IMR-90 (cell line): ENCODE results near the gene STK32A. TPM values are rescaled to one million over a fixed set of nuclear protein-coding genes. Genes with fewer than 3 reads are reported as not detected.

Experiments
- ATAC-seq: fragments of 200-7000 bp; cut with Tn5 transposase; 2 replicates; pipeline ENCODE4 v1.9.1; 2020; ENCODE audit warnings: low read depth, mild to moderate bottlenecking, moderate library complexity
- BruUV-seq: library from RNA; stranded (reverse); fragments of 400-500 nt; replicated peaks from 2 replicates; lab custom pipeline; 2021; lab: Mats Ljungman, UMichigan
- CTCF ChIA-PET: fragments of 300-600 bp; formaldehyde crosslinking; extraction: SDS; loops from one replicate; lab custom pipeline; 2021; ENCODE audit warnings: antibody characterized with exemption; lab: Yijun Ruan, JAX
- POLR2A ChIA-PET: fragments of 300-600 bp; sonication (Branson Sonifier 250); formaldehyde crosslinking; loops from one replicate; lab custom pipeline; 2022; ENCODE audit warnings: antibody characterized with exemption; ENCODE audit not compliant: unreplicated experiment; lab: Charles Lee
- DNase-seq: peaks from one replicate; pipeline ENCODE4 v3.0.0; 2013
- H2AFZ ChIP-seq: replicated peaks from 2 replicates; pipeline ENCODE3; 2013; ENCODE audit warnings: low read length, mild to moderate bottlenecking; ENCODE audit not compliant: poor library complexity
- H2AK5ac ChIP-seq: 2 replicates; pipeline ENCODE4 v1.6.1; 2013; ENCODE audit warnings: low read depth, low read length, inconsistent platforms
- H2AK9ac ChIP-seq: replicated peaks from 2 replicates; pipeline ENCODE3; 2013; ENCODE audit warnings: mild to moderate bottlenecking, low read depth, low read length, moderate library complexity; ENCODE audit not compliant: poor library complexity
- H2BK120ac ChIP-seq: 2 replicates; pipeline ENCODE4 v1.6.1; 2013; ENCODE audit warnings: low read depth, low read length, inconsistent platforms
- H2BK15ac ChIP-seq: 3 replicates; pipeline ENCODE4 v1.6.1; 2013; ENCODE audit warnings: low read depth, low read length, inconsistent platforms
- H2BK20ac ChIP-seq: 2 replicates; pipeline ENCODE4 v1.6.1; 2013; ENCODE audit warnings: low read depth, mild to moderate bottlenecking, inconsistent platforms, low read length, moderate library complexity
- H2BK5ac ChIP-seq: 2 replicates; pipeline ENCODE4 v1.6.1; 2013; ENCODE audit warnings: mild to moderate bottlenecking, low read depth, low read length, inconsistent platforms; ENCODE audit not compliant: poor library complexity, severe bottlenecking
- H3K14ac ChIP-seq: replicated peaks from 2 replicates; pipeline ENCODE4 v1.6.1; 2013; ENCODE audit warnings: low read depth, low read length, inconsistent platforms
- H3K18ac ChIP-seq: 2 replicates; pipeline ENCODE4 v1.6.1; 2013; ENCODE audit warnings: low read depth, low read length, control low read depth
- H3K23ac ChIP-seq: 2 replicates; pipeline ENCODE4 v1.6.1; 2013; ENCODE audit warnings: low read depth, low read length, inconsistent platforms
- H3K27ac ChIP-seq: 2 replicates; pipeline ENCODE4 v1.5.1; 2013; ENCODE audit warnings: mild to moderate bottlenecking, control low read depth, low read length; ENCODE audit not compliant: insufficient read depth
- H3K27me3 ChIP-seq: 2 replicates; pipeline ENCODE4 v1.6.1; 2013; ENCODE audit warnings: low read length; ENCODE audit not compliant: control insufficient read depth, insufficient read depth
- H3K36me3 ChIP-seq: 2 replicates; pipeline ENCODE4 v1.6.1; 2013; ENCODE audit warnings: low read length, mixed read lengths; ENCODE audit not compliant: control insufficient read depth, insufficient read depth
- H3K4ac ChIP-seq: 2 replicates; pipeline ENCODE4 v1.6.1; 2013; ENCODE audit warnings: low read depth, low read length, inconsistent platforms
- H3K4me1 ChIP-seq: 2 replicates; pipeline ENCODE4 v1.6.1; 2013; ENCODE audit warnings: low read length, mixed read lengths; ENCODE audit not compliant: control insufficient read depth, insufficient read depth
- H3K4me2 ChIP-seq: 2 replicates; pipeline ENCODE4 v1.6.1; 2013; ENCODE audit warnings: low read depth, mild to moderate bottlenecking, control low read depth, low read length, moderate library complexity
- H3K4me3 ChIP-seq: 2 replicates; pipeline ENCODE4 v1.5.1; 2013; ENCODE audit warnings: low read depth, mild to moderate bottlenecking, control low read depth, low read length, moderate library complexity; ENCODE audit not compliant: insufficient read depth
- H3K56ac ChIP-seq: 2 replicates; pipeline ENCODE4 v1.6.1; 2013; ENCODE audit warnings: low read length, inconsistent platforms; ENCODE audit not compliant: insufficient read depth; ENCODE audit errors: extremely low read depth
- H3K79me1 ChIP-seq, 2 experiments: 2 replicates each; pipeline ENCODE4 v1.6.1; 2013; ENCODE audit warnings: low read length in 2 of 2, inconsistent platforms in 1 of 2, low read depth in 1 of 2
- H3K9ac ChIP-seq: 2 replicates; pipeline ENCODE4 v1.6.1; 2013; ENCODE audit warnings: low read depth, low read length, control low read depth
- H3K9me1 ChIP-seq: 2 replicates; pipeline ENCODE4 v1.6.1; 2013; ENCODE audit warnings: low read length, inconsistent platforms; ENCODE audit not compliant: insufficient read depth
- H3K9me3 ChIP-seq: 2 replicates; pipeline ENCODE4 v1.6.1; 2013; ENCODE audit warnings: low read length; ENCODE audit not compliant: control insufficient read depth, insufficient read depth
- H4K20me1 ChIP-seq: 2 replicates; pipeline ENCODE4 v1.6.1; 2013; ENCODE audit warnings: low read length, inconsistent platforms; ENCODE audit not compliant: insufficient read depth
- H4K5ac ChIP-seq: 2 replicates; pipeline ENCODE4 v1.6.1; 2013; ENCODE audit warnings: mild to moderate bottlenecking, low read depth, low read length, control low read depth
- H4K8ac ChIP-seq, 2 experiments: 2 replicates each; pipeline ENCODE4 v1.6.1; 2013; ENCODE audit warnings: low read depth in 2 of 2, low read length in 2 of 2, control low read depth in 1 of 2, inconsistent platforms in 1 of 2
- H4K91ac ChIP-seq: 2 replicates; pipeline ENCODE4 v1.6.1; 2013; ENCODE audit warnings: low read depth, low read length, inconsistent platforms; ENCODE audit not compliant: insufficient read depth
- BHLHE40 ChIP-seq: fragments of 150-350 bp; IDR thresholded peaks from 2 replicates; pipeline ENCODE4 v1.6.1; 2016; ENCODE audit warnings: mild to moderate bottlenecking, low read depth, low read length
- CTCF ChIP-seq: conservative IDR thresholded peaks from 2 replicates; pipeline ENCODE4 v1.5.1; 2012; ENCODE audit warnings: mild to moderate bottlenecking, low read depth, low read length, improper control_type of control experiment
- FOS ChIP-seq: fragments of 150-350 bp; IDR thresholded peaks from 2 replicates; pipeline ENCODE4 v1.6.1; 2016; ENCODE audit warnings: low read depth, low read length
- MAZ ChIP-seq: IDR thresholded peaks from 2 replicates; pipeline ENCODE4 v1.6.1; 2012; ENCODE audit warnings: low read depth, mild to moderate bottlenecking, low read length, improper control_type of control experiment, moderate library complexity, borderline replicate concordance
- NFE2L2 ChIP-seq: fragments of 150-350 bp; IDR thresholded peaks from 2 replicates; pipeline ENCODE4 v1.6.1; 2016; ENCODE audit warnings: low read depth, mild to moderate bottlenecking, low read length
- RAD21 ChIP-seq: IDR thresholded peaks from 2 replicates; pipeline ENCODE4 v1.6.1; 2012; ENCODE audit warnings: low read length, improper control_type of control experiment
- RFX5 ChIP-seq: IDR thresholded peaks from 2 replicates; pipeline ENCODE4 v1.8.0; 2012; ENCODE audit warnings: low read depth, mild to moderate bottlenecking, low read length, moderate library complexity
- SMC3 ChIP-seq: fragments of 150-350 bp; IDR thresholded peaks from 2 replicates; pipeline ENCODE4 v1.6.1; 2016; ENCODE audit warnings: low read depth, mild to moderate bottlenecking, antibody characterized with exemption, low read length, moderate library complexity
- WGBS, 2 experiments: methylation state at CpG; one replicate each; pipeline versions ENCODE4 v1.1.5 to v1.1.7; 2013; ENCODE audit warnings: missing lambda C conversion rate in 2 of 2; ENCODE audit not compliant: insufficient read length in 1 of 2; ENCODE audit errors: extremely low coverage in 2 of 2; 5-methylcytosine and 5-hydroxymethylcytosine counted together
- dilution Hi-C: fragments of 300-500 bp; cut with HindIII; formaldehyde crosslinking; loops from one replicate; pipeline ENCODE4 v1.14.3; 2018; ENCODE audit warnings: low sequenced_read_pairs; ENCODE audit not compliant: unreplicated experiment
- in situ Hi-C: fragments of 300-500 bp; cut with MboI; formaldehyde crosslinking; loops from 3 replicates; pipeline ENCODE4 v1.14.3; 2019; ENCODE audit warnings: low sequenced_read_pairs, inconsistent platforms, mixed read lengths
- intact Hi-C: fragments of 100-400 bp; cut with micrococcal nuclease; formaldehyde crosslinking; loops from 2 replicates; pipeline ENCODE4 v1.10.0; 2022
- polyA plus RNA-seq, 3 experiments: library from polyadenylated mRNA; depleted of rRNA; stranded (reverse); fragments of >200 nt; gene quantifications; 2 replicates each; pipeline ENCODE4 v1.2.3, GENCODE V29; 2012; ENCODE audit warnings: low replicate concordance in 1 of 3
- total RNA-seq: library from RNA; depleted of rRNA; stranded (reverse); fragments of >200 nt; gene quantifications from 2 replicates; pipeline ENCODE4 v1.2.3, GENCODE V29; 2012

The STK32A gene
- total and polyA plus RNA-seq, 2 of the 4 experiments (the other 2 are of a cell fraction), result 0.12 to 0.18 TPM

GRCh38 chr5:147223948-147224791 lies 10.7 kb upstream of the STK32A start:
- no TSS peak for BruUV-seq
- Histone ChIP-seq H4K8ac (no peak overlapping the region), H3K79me1 (no peaks in the 10 kb centered on the region), H3K9me1 (no peaks in the 10 kb centered on the region), H2BK5ac (no peak overlapping the region), H2AFZ (no peak overlapping the region), H3K56ac (no peak overlapping the region), H3K4me2 (no peak overlapping the region), H4K20me1 (no peaks in the 10 kb centered on the region), H3K4me1 (no peaks in the 10 kb centered on the region), H3K9me3 (no peaks in the 10 kb centered on the region), H3K36me3 (no peaks in the 10 kb centered on the region), H2AK9ac (no peak overlapping the region), H4K91ac (no peak overlapping the region), H3K9ac (no peak overlapping the region), H3K18ac (no peak overlapping the region), H4K5ac (no peak overlapping the region), H3K4me3 (no peak overlapping the region), H3K23ac (no peak overlapping the region), H3K27me3 (no peaks in the 10 kb centered on the region; the same call in 1 of the 2 replicates), H2BK15ac (no peak overlapping the region), H3K27ac (no peak overlapping the region), H2BK120ac (no peak overlapping the region), H2BK20ac (no peak overlapping the region), H3K14ac (no peak overlapping the region), H3K4ac (no peak overlapping the region), H2AK5ac (no peak overlapping the region)
- POLR2A ChIA-PET, result no interaction called here
- WGBS, 2 experiments, result no CpG with 5 or more reads among the region's 3 CpGs
- dilution Hi-C loops, result no loop called here
- peak; percentile 42 for DNase-seq
- intact Hi-C loops, result loop anchor here (1.0 to 10.0 kb wide), 7 partner anchors 145 to 601 kb away; no protein-coding TSS in a partner anchor
- peak; percentile 84; the same call in 1 of the 2 replicates for ATAC-seq
- CTCF ChIA-PET, result interaction anchor here (0.6 to 2.1 kb wide), 11 partner anchors 27 to 367 kb away, joined by 3 to 26 read pairs (median 4); no protein-coding TSS in a partner anchor
- in situ Hi-C loops, result loop anchor here (10.0 kb wide), 1 partner anchor 361 kb away; no protein-coding TSS in a partner anchor
- TF ChIP-seq NFE2L2, result no peak
- peak; percentile 84 for TF ChIP-seq RAD21
- TF ChIP-seq RFX5, result no peak
- TF ChIP-seq FOS, result no peak
- no peak for TF ChIP-seq MAZ
- no peak for TF ChIP-seq BHLHE40
- peak; percentile 87 for TF ChIP-seq SMC3
- TF ChIP-seq CTCF, result peak; percentile 75
